Suprapubic skin (tissue), 4 donors: ENCODE measurements around the gene MIER2. TPM values are rescaled to one million over a fixed set of nuclear protein-coding genes. Genes with fewer than 3 reads are reported as not detected.

ENCODE experiments used
- DNase-seq, 2 donors: peaks; one replicate each; pipeline ENCODE4 v3.0.0-alpha.2; 2019; ENCODE audit warnings: low spot score in 2 of 2
- H3K27ac ChIP-seq: fragments of 200-600 bp; sonication (generic); one replicate; pipeline ENCODE4 v1.5.1; 2019
- H3K27me3 ChIP-seq: fragments of 200-600 bp; sonication (generic); one replicate; pipeline ENCODE4 v1.5.1; 2019
- H3K36me3 ChIP-seq: fragments of 200-600 bp; sonication (generic); one replicate; pipeline ENCODE4 v1.5.1; 2019
- H3K4me1 ChIP-seq: fragments of 200-600 bp; sonication (generic); one replicate; pipeline ENCODE4 v1.5.1; 2019
- H3K4me3 ChIP-seq: fragments of 200-600 bp; sonication (generic); one replicate; pipeline ENCODE4 v1.5.1; 2019; ENCODE audit warnings: mild to moderate bottlenecking
- H3K9me3 ChIP-seq: fragments of 200-600 bp; sonication (generic); one replicate; pipeline ENCODE4 v1.5.1; 2019
- EP300 ChIP-seq: sonication (generic); formaldehyde crosslinking; IDR thresholded peaks from one replicate; pipeline ENCODE4 v1.6.1; 2017; ENCODE audit warnings: antibody characterized with exemption
- POLR2A ChIP-seq, 2 donors: fragments of 450-650 bp; IDR thresholded peaks; one replicate each; pipeline ENCODE4 v1.6.1; 2017; ENCODE audit warnings: antibody characterized with exemption in 2 of 2, mild to moderate bottlenecking in 2 of 2, moderate library complexity in 2 of 2
- POLR2AphosphoS5 ChIP-seq, 3 donors: sonication (generic); formaldehyde crosslinking; IDR thresholded peaks; one replicate each; pipeline ENCODE4 v1.6.1; 2017; ENCODE audit warnings: antibody characterized with exemption in 3 of 3
- WGBS: methylation state at CpG from one replicate; pipeline ENCODE4 v1.1.5; 2018; 5-methylcytosine and 5-hydroxymethylcytosine counted together
- total RNA-seq, 4 donors: library from RNA; depleted of rRNA; stranded (reverse); fragments of >200 nt; gene quantifications; one replicate each; pipeline ENCODE4 v1.1.0, GENCODE V29; 2016
- TF ChIP-seq, protein P1 (sequence below), 2 donors: fragments of 200-600 bp in 1 of 2; fragments of 450-650 bp in 1 of 2; sonication (generic) in 1 of 2; IDR thresholded peaks; one replicate each; pipeline ENCODE4 v1.5.1; 2016 to 2019; ENCODE audit warnings: antibody characterized with exemption in 2 of 2, mild to moderate bottlenecking in 1 of 2, moderate library complexity in 1 of 2

MIER2 gene
- total RNA-seq, 4 donors from 2014 or later: 17.5 to 55.7 (median 44.8) TPM

- H3K36me3 ChIP-seq: peaks cover 72% of the 10 kb centered on the region
- WGBS: 95% methylated on average over 5 of the region's 5 CpGs
- DNase-seq: no peak
Measured at GRCh38 chr19:318509-318774, 26.2 kb downstream of the MIER2 start.

DNA sequence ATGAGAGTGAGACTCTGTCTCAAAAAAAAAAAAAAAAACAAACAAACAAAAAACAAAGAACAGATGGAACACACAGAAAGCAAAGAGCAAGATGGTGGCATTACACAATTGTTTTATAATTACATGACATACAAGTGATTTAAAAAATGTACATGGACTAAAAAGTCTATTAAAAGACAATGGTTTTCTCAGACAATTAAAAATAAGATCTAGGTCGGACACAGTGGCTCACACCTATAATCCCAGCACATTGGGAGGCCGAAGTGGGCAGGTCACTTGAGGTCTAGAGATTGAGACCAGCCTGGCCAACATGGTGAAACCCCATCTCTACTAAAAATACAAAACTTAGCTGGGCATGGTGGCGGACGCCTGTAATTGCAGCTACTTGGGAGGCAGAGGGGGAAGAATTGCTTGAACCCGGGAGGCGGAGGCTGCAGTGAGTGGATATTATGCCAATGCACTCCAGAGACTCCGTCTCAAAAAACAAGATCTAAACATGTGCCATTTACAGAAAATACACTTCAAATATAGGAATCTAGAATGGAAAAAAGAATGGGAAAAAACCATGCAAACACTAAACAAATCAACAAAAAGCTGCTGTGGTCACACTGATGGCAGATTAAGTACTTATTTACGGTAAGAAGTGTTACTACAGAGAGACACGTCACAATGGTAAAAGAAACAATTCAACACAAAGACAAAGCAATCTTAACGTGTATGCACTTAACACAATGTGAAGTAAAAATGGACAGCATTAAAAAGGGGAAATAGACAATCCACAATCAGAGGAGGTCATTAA is 26.7 kb downstream of the MIER2 start:
- Histone ChIP-seq H3K9me3 (peaks cover 4% of the 10 kb centered on the region), H3K4me3 (no peak overlapping the region), H3K27me3 (no peaks in the 10 kb centered on the region), H3K27ac (no peak overlapping the region), H3K36me3 (peaks cover 76% of the 10 kb centered on the region), H3K4me1 (no peaks in the 10 kb centered on the region)
- no peak for DNase-seq
- no peak for TF ChIP-seq POLR2A (IDR thresholded peaks at IDR 0.05)
- TF ChIP-seq, protein P1, sequence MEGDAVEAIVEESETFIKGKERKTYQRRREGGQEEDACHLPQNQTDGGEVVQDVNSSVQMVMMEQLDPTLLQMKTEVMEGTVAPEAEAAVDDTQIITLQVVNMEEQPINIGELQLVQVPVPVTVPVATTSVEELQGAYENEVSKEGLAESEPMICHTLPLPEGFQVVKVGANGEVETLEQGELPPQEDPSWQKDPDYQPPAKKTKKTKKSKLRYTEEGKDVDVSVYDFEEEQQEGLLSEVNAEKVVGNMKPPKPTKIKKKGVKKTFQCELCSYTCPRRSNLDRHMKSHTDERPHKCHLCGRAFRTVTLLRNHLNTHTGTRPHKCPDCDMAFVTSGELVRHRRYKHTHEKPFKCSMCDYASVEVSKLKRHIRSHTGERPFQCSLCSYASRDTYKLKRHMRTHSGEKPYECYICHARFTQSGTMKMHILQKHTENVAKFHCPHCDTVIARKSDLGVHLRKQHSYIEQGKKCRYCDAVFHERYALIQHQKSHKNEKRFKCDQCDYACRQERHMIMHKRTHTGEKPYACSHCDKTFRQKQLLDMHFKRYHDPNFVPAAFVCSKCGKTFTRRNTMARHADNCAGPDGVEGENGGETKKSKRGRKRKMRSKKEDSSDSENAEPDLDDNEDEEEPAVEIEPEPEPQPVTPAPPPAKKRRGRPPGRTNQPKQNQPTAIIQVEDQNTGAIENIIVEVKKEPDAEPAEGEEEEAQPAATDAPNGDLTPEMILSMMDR (IDR thresholded peaks at IDR 0.05): no peak
- WGBS: 89% methylated on average over 10 of the region's 10 CpGs

More at GRCh38 chr19:318509-318774, 26.2 kb downstream of the MIER2 start:
- Histone ChIP-seq H3K27me3 (no peaks in the 10 kb centered on the region), H3K4me1 (no peaks in the 10 kb centered on the region), H3K27ac (no peak overlapping the region), H3K4me3 (no peak overlapping the region), H3K9me3 (peaks cover 4% of the 10 kb centered on the region)
- TF ChIP-seq, protein P1 (IDR thresholded peaks at IDR 0.05): no peak
- TF ChIP-seq POLR2AphosphoS5 (IDR thresholded peaks at IDR 0.05) (no peak), POLR2A (IDR thresholded peaks at IDR 0.05) (no peak), EP300 (no peak)

DNA sequence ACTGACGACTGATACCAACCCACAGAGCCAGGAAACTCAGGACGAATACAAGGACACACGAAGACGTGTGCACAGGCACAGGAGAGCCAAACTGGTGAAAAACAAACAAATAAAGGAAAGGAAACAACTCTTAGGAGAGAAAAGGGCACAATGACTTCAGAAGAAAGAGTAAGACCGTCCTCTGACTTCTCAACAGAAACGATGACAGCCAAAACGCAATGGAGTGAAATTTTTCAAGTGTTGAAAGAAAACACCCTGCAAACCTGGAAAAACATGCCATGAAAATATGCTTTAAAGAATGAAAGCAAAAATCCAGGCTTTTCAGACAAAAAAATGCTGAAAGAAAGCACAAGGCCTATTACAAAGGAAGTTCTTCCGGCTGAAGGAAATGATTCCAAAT is 28.8 kb downstream of the MIER2 start:
- peaks cover 71% of the 10 kb centered on the region for H3K36me3 ChIP-seq
- no peak overlapping the region for H3K4me3 ChIP-seq
- H3K9me3 ChIP-seq: no peaks in the 10 kb centered on the region
- H3K27me3 ChIP-seq: no peaks in the 10 kb centered on the region
- no peak for TF ChIP-seq EP300
- no peak for TF ChIP-seq POLR2A (IDR thresholded peaks at IDR 0.05)
- TF ChIP-seq, protein P1 (IDR thresholded peaks at IDR 0.05): no peak
- TF ChIP-seq POLR2AphosphoS5 (IDR thresholded peaks at IDR 0.05): no peak
- no peak overlapping the region for H3K27ac ChIP-seq
- no peaks in the 10 kb centered on the region for H3K4me1 ChIP-seq
- WGBS: 90% methylated on average over 8 of the region's 8 CpGs
- DNase-seq: no peak

- no peaks in the 10 kb centered on the region for H3K9me3 ChIP-seq
- TF ChIP-seq POLR2A (IDR thresholded peaks at IDR 0.05): no peak
- no peak for TF ChIP-seq EP300
- DNase-seq: no peak
- no peaks in the 10 kb centered on the region for H3K27me3 ChIP-seq
- H3K36me3 ChIP-seq: peaks cover 57% of the 10 kb centered on the region
- 87% methylated on average over 13 of the region's 22 CpGs for WGBS
- no peaks in the 10 kb centered on the region for H3K4me1 ChIP-seq
- no peak overlapping the region for H3K27ac ChIP-seq
- no peak overlapping the region for H3K4me3 ChIP-seq
Measured at GRCh38 chr19:313988-314815, 30.4 kb downstream of the MIER2 start.

DNA sequence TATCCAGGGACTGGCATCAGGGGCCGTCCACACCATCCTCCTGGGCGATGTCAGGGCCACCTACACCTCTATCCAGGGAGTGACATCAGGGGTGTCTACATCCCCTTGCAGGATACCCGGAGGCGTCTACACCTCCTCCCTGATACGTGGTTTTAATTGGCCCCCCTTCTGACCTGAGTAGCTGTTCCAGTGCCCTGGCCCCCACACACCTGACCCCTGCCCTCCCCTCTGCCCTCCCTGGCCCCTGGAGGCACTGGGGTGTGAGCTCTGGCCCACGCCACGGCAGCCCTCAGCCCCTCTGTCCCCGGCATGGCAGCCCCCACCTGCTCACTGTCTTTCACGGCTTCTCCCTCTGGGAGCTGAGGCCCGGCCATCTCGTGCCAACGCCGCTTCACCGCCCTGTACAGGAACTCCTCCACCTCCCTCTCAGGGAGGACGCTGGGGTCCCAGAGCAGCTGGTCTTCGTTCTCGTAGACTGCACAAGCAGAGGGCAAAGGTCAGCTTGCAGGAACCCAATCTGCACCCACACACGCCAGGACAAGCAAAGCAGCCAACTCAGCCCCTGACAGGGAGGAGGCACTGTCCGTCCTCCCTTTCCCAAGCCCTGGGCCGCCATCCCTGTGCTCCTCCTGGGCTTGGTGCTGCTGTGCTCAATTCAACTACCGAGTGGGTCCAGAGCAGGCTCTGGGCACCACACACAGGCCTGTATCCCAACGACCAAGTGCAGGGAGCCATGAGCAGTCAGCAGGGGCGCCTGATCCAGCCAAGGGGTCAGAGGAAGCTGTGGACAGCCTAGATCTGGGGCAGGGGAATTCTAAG is 31.2 kb downstream of the MIER2 start:
- no peak overlapping the region for H3K4me3 ChIP-seq
- DNase-seq: no peak
- 90% methylated on average over 20 of the region's 23 CpGs for WGBS
- H3K27ac ChIP-seq: no peak overlapping the region
- TF ChIP-seq POLR2AphosphoS5 (IDR thresholded peaks at IDR 0.05) (no peak), EP300 (no peak), POLR2A (IDR thresholded peaks at IDR 0.05) (no peak)
- TF ChIP-seq, protein P1 (IDR thresholded peaks at IDR 0.05): no peak
- H3K9me3 ChIP-seq: no peaks in the 10 kb centered on the region
- H3K27me3 ChIP-seq: no peaks in the 10 kb centered on the region
- no peaks in the 10 kb centered on the region for H3K4me1 ChIP-seq
- H3K36me3 ChIP-seq: peaks cover 57% of the 10 kb centered on the region
